ENCODE data around the gene PPP3R2.
"Not testable (repeated sequence)": the region's sequence is repeated elsewhere in the genome, so short reads cannot be mapped to it uniquely, and the experiment has no call there.

Gene PPP3R2

GRCh38 chr9:101549472-101550098 is 45.2 kb downstream of the PPP3R2 start:
- not testable (repeated sequence) for DNase-seq (ENCODE audit: low read depth); H3K4me3 ChIP-seq (ENCODE audit: low read depth, low read length)

- no peak for DNase-seq (ENCODE audit: low read depth)
- no peak overlapping the region for H3K4me3 ChIP-seq (ENCODE audit: low read depth, low read length)
Measured at GRCh38 chr9:101543098-101543735, 51.6 kb downstream of the PPP3R2 start.

Data from skeletal muscle cell (primary cell).